CD4-positive, alpha-beta T cell (primary cell): Measurements from ENCODE around the gene LLGL1. TPM values are rescaled to one million over a fixed set of nuclear protein-coding genes. Genes with fewer than 3 reads are reported as not detected.

Experiments used
- ATAC-seq: fragments of 200-7000 bp; cut with Tn5 transposase; one replicate; pipeline ENCODE4 v1.10.0; 2022; ENCODE audit warnings: mild to moderate bottlenecking; ENCODE audit not compliant: poor library complexity
- CTCF ChIA-PET: fragments of 350-600 bp; sonication (Branson Sonifier 250); formaldehyde crosslinking; loops from one replicate; lab custom pipeline; 2021; ENCODE audit warnings: antibody characterized with exemption, inconsistent platforms; lab: Charles Lee
- POLR2A ChIA-PET: fragments of 350-600 bp; sonication (Branson Sonifier 250); formaldehyde crosslinking; loops from one replicate; lab custom pipeline; 2021; ENCODE audit warnings: antibody characterized with exemption, inconsistent platforms; lab: Charles Lee
- DNase-seq, 14 experiments: peaks; one replicate each; pipeline ENCODE4 v3.0.0-alpha.2; 2013 to 2020; ENCODE audit warnings: mixed read lengths in 2 of 14
- H3K27ac ChIP-seq, 2 donors: one replicate each; pipeline versions ENCODE4 v1.5.1 to v1.7.0; 2013; ENCODE audit warnings: low read length in 2 of 2, low read depth in 1 of 2, mild to moderate bottlenecking in 1 of 2
- H3K27me3 ChIP-seq, 2 experiments: 1 replicate in 1 of 2; 2 replicates in 1 of 2; pipeline versions ENCODE4 v1.6.1 to v1.7.0; 2013; ENCODE audit warnings: low read length in 2 of 2, control low read depth in 1 of 2, mild to moderate bottlenecking in 1 of 2, moderate library complexity in 1 of 2; ENCODE audit not compliant: insufficient read depth in 2 of 2, control insufficient read depth in 1 of 2
- H3K36me3 ChIP-seq: one replicate; pipeline ENCODE4 v1.6.1; 2013; ENCODE audit warnings: low read length, control low read depth; ENCODE audit not compliant: insufficient read depth
- H3K4me1 ChIP-seq: one replicate; pipeline ENCODE4 v1.6.1; 2013; ENCODE audit warnings: low read length, control low read depth; ENCODE audit not compliant: insufficient read depth
- H3K4me3 ChIP-seq: one replicate; pipeline ENCODE4 v1.5.1; 2013; ENCODE audit warnings: mild to moderate bottlenecking, low read length, moderate library complexity
- H3K9me3 ChIP-seq, 2 experiments: 1 replicate in 1 of 2; 2 replicates in 1 of 2; pipeline versions ENCODE4 v1.6.1 to v1.7.0; 2013; ENCODE audit warnings: low read length in 2 of 2, mild to moderate bottlenecking in 2 of 2, control low read depth in 1 of 2, moderate library complexity in 1 of 2; ENCODE audit not compliant: control insufficient read depth in 1 of 2, insufficient read depth in 1 of 2
- H3K27ac Mint-ChIP-seq: one replicate; pipeline ENCODE4 v1.8.0; 2020; ENCODE audit warnings: mixed read lengths
- H3K27me3 Mint-ChIP-seq: one replicate; pipeline ENCODE4 v1.8.0; 2021; ENCODE audit warnings: mixed read lengths
- H3K36me3 Mint-ChIP-seq: one replicate; pipeline ENCODE4 v1.8.0; 2021; ENCODE audit warnings: low read depth, mixed read lengths
- H3K4me1 Mint-ChIP-seq: one replicate; pipeline ENCODE4 v1.8.0; 2021; ENCODE audit warnings: low read depth, mixed read lengths
- H3K4me3 Mint-ChIP-seq: one replicate; pipeline ENCODE4 v1.8.0; 2020; ENCODE audit warnings: mild to moderate bottlenecking, mixed read lengths
- H3K9me3 Mint-ChIP-seq: one replicate; pipeline ENCODE4 v1.8.0; 2020; ENCODE audit warnings: mixed read lengths
- CTCF ChIP-seq: fragments of 200-600 bp; IDR thresholded peaks from one replicate; pipeline ENCODE4 v1.8.0; 2022; ENCODE audit warnings: antibody characterized with exemption, mild to moderate bottlenecking
- intact Hi-C, 2 experiments: fragments of 100-400 bp; cut with DNase I in 1 of 2; cut with micrococcal nuclease in 1 of 2; formaldehyde crosslinking; loops; one replicate each; pipeline versions ENCODE4 v1.15.1 to v1.9.0; 2023 to 2025; cut with DNase I, micrococcal nuclease
- total RNA-seq, 174 experiments: library from RNA in 2 of 174; stranded (reverse) in 2 of 174; gene quantifications; one replicate each; pipeline ENCODE4 v1.2.3 and lab custom pipeline; 2021 to 2026

LLGL1 gene
- total RNA-seq, 2 experiments from 2014 or later = 10.8 to 11.6 TPM

DNA sequence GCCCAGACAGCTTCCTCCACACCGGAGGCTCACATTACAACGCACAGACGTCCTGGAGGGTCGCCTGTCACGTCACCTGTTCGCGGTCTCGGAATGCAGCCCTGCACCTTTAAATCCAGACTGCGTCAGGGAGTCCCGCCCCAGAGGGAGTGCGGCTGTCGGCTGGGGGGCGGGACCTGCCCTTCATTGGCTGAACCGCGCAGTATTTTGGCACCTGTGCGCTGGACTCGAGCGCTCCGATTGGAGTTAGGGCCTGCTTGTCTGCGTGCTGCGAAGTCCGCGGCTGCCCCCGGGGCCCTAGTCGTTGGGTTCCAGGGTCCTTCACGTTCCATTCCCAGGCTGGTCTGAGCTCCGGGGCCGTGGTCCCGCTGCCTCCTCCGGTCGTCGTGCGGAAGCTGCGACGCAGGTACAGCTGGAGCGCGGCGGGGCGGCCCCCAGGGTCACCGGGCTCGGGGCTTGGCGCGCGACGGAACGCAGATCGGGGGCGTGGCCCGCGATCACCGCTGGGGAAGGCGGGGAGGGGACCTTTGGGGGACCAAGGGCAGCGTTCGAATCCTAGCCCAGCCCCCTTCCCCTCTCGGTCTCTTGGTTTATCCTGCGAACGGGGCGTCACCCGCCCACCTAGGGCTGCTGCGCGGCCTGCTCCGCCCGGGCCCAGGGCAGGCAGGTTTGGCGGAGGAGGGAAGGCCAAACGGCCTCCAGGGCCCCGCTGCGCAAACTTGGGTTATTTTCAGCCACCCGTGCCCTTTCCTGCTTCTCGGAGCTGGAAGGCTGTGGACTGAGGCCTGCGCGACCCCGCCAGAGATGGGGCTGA, 35.1 kb downstream of the LLGL1 start, which contains the start of gene MIEF2:
Gene MIEF2, plus strand, starts transcription at position 331 of the 814 bp plus-strand sequence. CDS start 2,059 bp downstream, outside the sequence.
- Mint-ChIP-seq H3K36me3 (peaks cover 16% of the 10 kb centered on the region), H3K27ac (peak within 1 kb of the TSS; percentile 90), H3K27me3 (no peaks in the 10 kb centered on the region), H3K9me3 (no peaks in the 10 kb centered on the region), H3K4me3 (peak within 1 kb of the TSS; percentile 93), H3K4me1 (peaks cover 48% of the 10 kb centered on the region)
- peaks cover 34% of the 10 kb centered on the region for H3K36me3 ChIP-seq
- H3K4me3 ChIP-seq = peak within 1 kb of the TSS; percentile 78
- no peak for TF ChIP-seq CTCF
- DNase-seq = peak; percentile 83 to 95 (median 90)
- no peaks in the 10 kb centered on the region for H3K27me3 ChIP-seq
- peak; percentile 91 for ATAC-seq
- POLR2A ChIA-PET = interaction anchor here (1.1 to 3.1 kb wide), 4 partner anchors 13 to 77 kb away, joined by 4 to 14 read pairs (median 8); partner anchors contain the start of genes ALKBH5, SMCR8 and TOP3A
- H3K4me1 ChIP-seq = peaks cover 65% of the 10 kb centered on the region
- CTCF ChIA-PET = no interaction called here
- intact Hi-C loops = loop anchor here (1.0 to 2.0 kb wide), 3 partner anchors 35 to 102 kb away; partner anchors contain the start of genes SMCR8 (in 2 of the 2), LLGL1 (in 1 of the 2) and SHMT1 (in 1 of the 2)
- H3K27ac ChIP-seq = peak within 1 kb of the TSS; percentile 82 to 85
- no peaks in the 10 kb centered on the region for H3K9me3 ChIP-seq

GRCh38 chr17:18261146-18261515, 35.7 kb downstream of the LLGL1 start:
- Histone ChIP-seq H3K9me3 (no peaks in the 10 kb centered on the region), H3K27ac (peak overlapping the region; percentile 82 to 85), H3K4me1 (peaks cover 59% of the 10 kb centered on the region), H3K36me3 (peaks cover 30% of the 10 kb centered on the region), H3K4me3 (peak overlapping the region; percentile 78), H3K27me3 (no peaks in the 10 kb centered on the region)
- no peaks in the 10 kb centered on the region for H3K27me3 Mint-ChIP-seq
- H3K36me3 Mint-ChIP-seq = peaks cover 12% of the 10 kb centered on the region
- TF ChIP-seq CTCF = no peak
- CTCF ChIA-PET = no interaction called here
- H3K4me3 Mint-ChIP-seq = peak overlapping the region; percentile 93
- ATAC-seq (no peak), DNase-seq (peak in 6 of 14 experiments; percentile 14 to 56 (median 30))
- H3K27ac Mint-ChIP-seq = peak overlapping the region; percentile 90
- POLR2A ChIA-PET = interaction anchor here (1.1 to 3.1 kb wide), 3 partner anchors 14 to 77 kb away, joined by 4 to 14 read pairs (median 8); partner anchors contain the start of genes ALKBH5, SMCR8 and TOP3A
- H3K4me1 Mint-ChIP-seq = peaks cover 45% of the 10 kb centered on the region
- intact Hi-C loops = loop anchor here in 1 of 2 experiments (2.0 kb wide), 1 partner anchor 102 kb away; the partner anchor contains the start of gene SHMT1
- no peaks in the 10 kb centered on the region for H3K9me3 Mint-ChIP-seq

DNA sequence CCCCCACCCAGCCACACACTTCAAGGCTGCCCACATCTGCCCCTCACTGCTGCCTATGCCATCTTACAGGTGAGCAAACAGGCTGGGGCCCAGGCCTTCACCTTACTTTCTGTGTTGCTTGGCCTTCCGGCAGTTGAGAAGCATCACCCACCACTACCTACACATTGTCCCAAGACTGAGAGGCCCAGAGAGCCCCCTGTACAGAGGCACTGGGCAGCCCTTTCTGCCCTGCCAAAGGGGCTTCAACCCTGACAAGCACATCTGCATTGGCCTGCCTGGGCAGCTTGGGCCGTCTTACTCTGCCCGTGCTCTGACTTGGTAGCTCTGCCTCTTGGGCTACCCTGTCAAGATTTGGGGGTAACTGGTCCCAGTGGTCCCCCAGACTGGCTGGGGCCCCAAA, 36.2 kb downstream of the LLGL1 start:
- Histone ChIP-seq H3K4me3 (no peak overlapping the region), H3K4me1 (peaks cover 53% of the 10 kb centered on the region), H3K27ac (no peak overlapping the region), H3K9me3 (no peaks in the 10 kb centered on the region), H3K27me3 (no peaks in the 10 kb centered on the region), H3K36me3 (peaks cover 25% of the 10 kb centered on the region)
- no peak for DNase-seq
- no peak for TF ChIP-seq CTCF
- H3K4me1 Mint-ChIP-seq = peaks cover 40% of the 10 kb centered on the region
- no peaks in the 10 kb centered on the region for H3K9me3 Mint-ChIP-seq
- CTCF ChIA-PET = no interaction called here
- no peak for ATAC-seq
- POLR2A ChIA-PET = interaction anchor here (1.1 to 3.1 kb wide), 3 partner anchors 14 to 78 kb away, joined by 4 to 14 read pairs (median 8); partner anchors contain the start of genes ALKBH5, SMCR8 and TOP3A
- H3K27ac Mint-ChIP-seq = peak overlapping the region; percentile 90
- no peaks in the 10 kb centered on the region for H3K27me3 Mint-ChIP-seq
- intact Hi-C loops = loop anchor here in 1 of 2 experiments (2.0 kb wide), 1 partner anchor 101 kb away; the partner anchor contains the start of gene SHMT1
- H3K4me3 Mint-ChIP-seq = peak overlapping the region; percentile 93
- peaks cover 10% of the 10 kb centered on the region for H3K36me3 Mint-ChIP-seq
